Activated naive CD8-positive, alpha-beta T cell treated with anti-CD3 and anti-CD28 coated beads, Interleukin-2, amount 10 ng/mL, durations not matched to agents 7 days and 5 days (primary cell): Measurements from ENCODE around the gene DSE. TPM values are rescaled to one million over a fixed set of nuclear protein-coding genes. Genes with fewer than 3 reads are reported as not detected.
"Not testable (repeated sequence)": the region's sequence is repeated elsewhere in the genome, so short reads cannot be mapped to it uniquely, and the experiment has no call there.

Experiments used
- ATAC-seq: fragments of 150-1000 bp; cut with Tn5 transposase; one replicate; pipeline ENCODE4 v1.10.0; 2021; ENCODE audit warnings: low read depth, moderate library complexity
- POLR2A ChIA-PET: fragments of 350-600 bp; sonication (Branson Sonifier 250); formaldehyde crosslinking; loops from one replicate; lab custom pipeline; 2021; ENCODE audit warnings: antibody characterized with exemption; lab: Charles Lee
- DNase-seq: peaks from one replicate; pipeline ENCODE4 v3.0.0; 2021
- H3K27ac Mint-ChIP-seq: one replicate; pipeline ENCODE4 v1.8.0; 2022; ENCODE audit warnings: mild to moderate bottlenecking, mixed read lengths
- H3K27me3 Mint-ChIP-seq: one replicate; pipeline ENCODE4 v1.8.0; 2022; ENCODE audit warnings: mild to moderate bottlenecking, moderate library complexity, mixed read lengths
- H3K36me3 Mint-ChIP-seq: one replicate; pipeline ENCODE4 v1.8.0; 2021; ENCODE audit warnings: mild to moderate bottlenecking, mixed read lengths
- H3K4me1 Mint-ChIP-seq: one replicate; pipeline ENCODE4 v1.8.0; 2021; ENCODE audit warnings: mixed read lengths
- H3K4me3 Mint-ChIP-seq: one replicate; pipeline ENCODE4 v1.8.0; 2022; ENCODE audit warnings: mild to moderate bottlenecking, moderate library complexity, mixed read lengths
- H3K9me3 Mint-ChIP-seq: one replicate; pipeline ENCODE4 v1.8.0; 2021; ENCODE audit warnings: mixed read lengths
- total RNA-seq, 2 experiments: library from RNA; stranded (reverse); gene quantifications; one replicate each; pipeline ENCODE4 v1.2.3, GENCODE V29; 2021

Gene DSE
- total RNA-seq, 2 experiments from 2014 or later = 3.9 to 4.1 TPM

- H3K27ac Mint-ChIP-seq = no peak overlapping the region
Observed at GRCh38 chr6:116338943-116339342, 31.8 kb upstream of the DSE start.

GRCh38 chr6:116340625-116341024, 30.1 kb upstream of the DSE start:
- H3K4me1 Mint-ChIP-seq, H3K9me3 Mint-ChIP-seq, H3K36me3 Mint-ChIP-seq, H3K27ac Mint-ChIP-seq, DNase-seq, H3K4me3 Mint-ChIP-seq, ATAC-seq, POLR2A ChIA-PET, H3K27me3 Mint-ChIP-seq: not testable (repeated sequence)

More at GRCh38 chr6:116338943-116339342, 31.8 kb upstream of the DSE start:
- POLR2A ChIA-PET = no interaction called here
- Mint-ChIP-seq H3K9me3 (peaks cover 2% of the 10 kb centered on the region), H3K4me3 (no peak overlapping the region), H3K27me3 (no peaks in the 10 kb centered on the region), H3K36me3 (no peaks in the 10 kb centered on the region), H3K4me1 (no peaks in the 10 kb centered on the region)
- ATAC-seq = no peak
- DNase-seq = no peak

- POLR2A ChIA-PET = no interaction called here
- Mint-ChIP-seq H3K27me3 (no peaks in the 10 kb centered on the region), H3K9me3 (peaks cover 3% of the 10 kb centered on the region), H3K27ac (no peak overlapping the region), H3K4me3 (no peak overlapping the region), H3K4me1 (no peaks in the 10 kb centered on the region), H3K36me3 (no peaks in the 10 kb centered on the region)
- DNase-seq = no peak
- no peak for ATAC-seq
Observed at GRCh38 chr6:116349216-116349615, 21.5 kb upstream of the DSE start.

GRCh38 chr6:116351101-116351500, 19.6 kb upstream of the DSE start:
- Mint-ChIP-seq H3K27me3 (no peaks in the 10 kb centered on the region), H3K4me1 (no peaks in the 10 kb centered on the region), H3K9me3 (no peaks in the 10 kb centered on the region), H3K27ac (no peak overlapping the region), H3K36me3 (no peaks in the 10 kb centered on the region), H3K4me3 (no peak overlapping the region)
- ATAC-seq (no peak), DNase-seq (no peak)
- POLR2A ChIA-PET = no interaction called here

GRCh38 chr6:116352515-116353471, 18.0 kb upstream of the DSE start:
- Mint-ChIP-seq H3K36me3 (no peaks in the 10 kb centered on the region), H3K4me3 (no peak overlapping the region), H3K4me1 (no peaks in the 10 kb centered on the region), H3K27me3 (no peaks in the 10 kb centered on the region), H3K9me3 (no peaks in the 10 kb centered on the region), H3K27ac (no peak overlapping the region)
- no peak for ATAC-seq
- no peak for DNase-seq
- POLR2A ChIA-PET = no interaction called here

- ATAC-seq = no peak
- no peaks in the 10 kb centered on the region for H3K4me1 Mint-ChIP-seq
- H3K27me3 Mint-ChIP-seq = no peaks in the 10 kb centered on the region
- POLR2A ChIA-PET = no interaction called here
- no peaks in the 10 kb centered on the region for H3K9me3 Mint-ChIP-seq
- H3K27ac Mint-ChIP-seq = no peak overlapping the region
- DNase-seq = no peak
- no peaks in the 10 kb centered on the region for H3K36me3 Mint-ChIP-seq
- H3K4me3 Mint-ChIP-seq = no peak overlapping the region
Observed at GRCh38 chr6:116354236-116354635, 16.5 kb upstream of the DSE start.

- ATAC-seq (no peak), DNase-seq (no peak)
- no peaks in the 10 kb centered on the region for H3K36me3 Mint-ChIP-seq
- no peaks in the 10 kb centered on the region for H3K27me3 Mint-ChIP-seq
- H3K9me3 Mint-ChIP-seq = no peaks in the 10 kb centered on the region
- H3K27ac Mint-ChIP-seq = no peak overlapping the region
- POLR2A ChIA-PET = no interaction called here
- H3K4me1 Mint-ChIP-seq = no peaks in the 10 kb centered on the region
- no peak overlapping the region for H3K4me3 Mint-ChIP-seq
Observed at GRCh38 chr6:116355796-116356195, 15.0 kb upstream of the DSE start.

- H3K4me3 Mint-ChIP-seq = no peak overlapping the region
- no peaks in the 10 kb centered on the region for H3K36me3 Mint-ChIP-seq
- no peaks in the 10 kb centered on the region for H3K9me3 Mint-ChIP-seq
- ATAC-seq (no peak), DNase-seq (no peak)
- H3K27me3 Mint-ChIP-seq = no peaks in the 10 kb centered on the region
- no peaks in the 10 kb centered on the region for H3K4me1 Mint-ChIP-seq
- no peak overlapping the region for H3K27ac Mint-ChIP-seq
- POLR2A ChIA-PET = no interaction called here
Observed at GRCh38 chr6:116359131-116359530, 11.6 kb upstream of the DSE start.

- Mint-ChIP-seq H3K27ac (no peak overlapping the region), H3K4me1 (no peaks in the 10 kb centered on the region), H3K27me3 (no peaks in the 10 kb centered on the region), H3K4me3 (no peak overlapping the region), H3K9me3 (no peaks in the 10 kb centered on the region), H3K36me3 (no peaks in the 10 kb centered on the region)
- POLR2A ChIA-PET = no interaction called here
- DNase-seq = no peak
- ATAC-seq = no peak
Observed at GRCh38 chr6:116359835-116360234, 10.9 kb upstream of the DSE start.

- Mint-ChIP-seq H3K9me3 (no peaks in the 10 kb centered on the region), H3K4me3 (no peak overlapping the region), H3K27ac (no peak overlapping the region), H3K4me1 (no peaks in the 10 kb centered on the region), H3K27me3 (peaks cover 5% of the 10 kb centered on the region), H3K36me3 (no peaks in the 10 kb centered on the region)
- no peak for ATAC-seq
- no peak for DNase-seq
- POLR2A ChIA-PET = no interaction called here
Observed at GRCh38 chr6:116362276-116362675, 8.5 kb upstream of the DSE start.

GRCh38 chr6:116363759-116364158, 7.0 kb upstream of the DSE start:
- Mint-ChIP-seq H3K4me1 (no peaks in the 10 kb centered on the region), H3K27ac (no peak overlapping the region)
- no peak for ATAC-seq

GRCh38 chr6:116364321-116364720, 6.4 kb upstream of the DSE start:
- POLR2A ChIA-PET = no interaction called here
- DNase-seq (no peak), ATAC-seq (no peak)
- H3K36me3 Mint-ChIP-seq = no peaks in the 10 kb centered on the region
- H3K9me3 Mint-ChIP-seq = no peaks in the 10 kb centered on the region
- no peak overlapping the region for H3K4me3 Mint-ChIP-seq
- no peaks in the 10 kb centered on the region for H3K4me1 Mint-ChIP-seq
- no peak overlapping the region for H3K27ac Mint-ChIP-seq
- H3K27me3 Mint-ChIP-seq = peaks cover 5% of the 10 kb centered on the region

More at GRCh38 chr6:116363759-116364158, 7.0 kb upstream of the DSE start:
- POLR2A ChIA-PET = no interaction called here
- Mint-ChIP-seq H3K27me3 (peaks cover 5% of the 10 kb centered on the region), H3K36me3 (no peaks in the 10 kb centered on the region), H3K9me3 (no peaks in the 10 kb centered on the region), H3K4me3 (no peak overlapping the region)
- DNase-seq = no peak

GRCh38 chr6:116365743-116366142, 5.0 kb upstream of the DSE start:
- no peak for DNase-seq
- Mint-ChIP-seq H3K9me3 (no peaks in the 10 kb centered on the region), H3K27ac (no peak overlapping the region), H3K36me3 (no peaks in the 10 kb centered on the region), H3K4me3 (no peak overlapping the region), H3K27me3 (peaks cover 13% of the 10 kb centered on the region), H3K4me1 (peaks cover 7% of the 10 kb centered on the region)
- POLR2A ChIA-PET = no interaction called here
- ATAC-seq = no peak

GRCh38 chr6:116366740-116367275, 3.9 kb upstream of the DSE start:
- no peak overlapping the region for H3K4me3 Mint-ChIP-seq
- H3K27me3 Mint-ChIP-seq = peaks cover 20% of the 10 kb centered on the region
- ATAC-seq = no peak

More at GRCh38 chr6:116366740-116367275, 3.9 kb upstream of the DSE start:
- Mint-ChIP-seq H3K36me3 (no peaks in the 10 kb centered on the region), H3K4me1 (peaks cover 7% of the 10 kb centered on the region), H3K9me3 (no peaks in the 10 kb centered on the region), H3K27ac (no peak overlapping the region)
- POLR2A ChIA-PET = no interaction called here
- no peak for DNase-seq
